ENCODE measurements around the gene RERE.
"Not testable (repeated sequence)": the region's sequence is repeated elsewhere in the genome, so short reads cannot be mapped to it uniquely, and the experiment has no call there.

Gene RERE

DNA sequence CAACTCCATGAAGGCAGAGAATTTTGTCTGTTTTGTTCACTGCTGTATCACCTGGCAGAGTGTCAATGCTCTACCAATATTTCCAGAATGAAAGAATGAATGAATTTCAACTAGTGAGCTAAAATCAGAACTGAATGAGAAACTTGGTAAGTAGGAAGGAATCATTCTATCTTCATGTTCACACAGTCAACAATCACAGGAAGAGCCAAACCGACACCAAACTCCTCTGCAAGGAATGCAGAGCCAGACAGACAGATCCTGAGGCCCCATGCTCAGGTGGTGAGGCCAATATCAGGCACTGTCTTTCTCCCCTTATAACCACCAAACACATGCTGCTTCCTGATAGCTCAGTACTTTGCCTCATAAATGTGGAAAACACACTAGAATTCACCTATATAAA is 360.4 kb downstream of the RERE start:
- no peak for DNase-seq (ENCODE audit: low read depth in 2 of 2)

- no peak for DNase-seq (ENCODE audit: low read depth in 2 of 2)
Measured at GRCh38 chr1:8456308-8456912, 361.0 kb downstream of the RERE start.

GRCh38 chr1:8455700-8456307 is 361.6 kb downstream of the RERE start:
- DNase-seq (ENCODE audit: low read depth in 2 of 2), result no peak

GRCh38 chr1:8450312-8450711 is 367.1 kb downstream of the RERE start:
- DNase-seq (ENCODE audit: low read depth in 2 of 2), result no peak

GRCh38 chr1:8448911-8449661 is 368.4 kb downstream of the RERE start:
- DNase-seq (ENCODE audit: low read depth in 2 of 2), result no peak

DNA sequence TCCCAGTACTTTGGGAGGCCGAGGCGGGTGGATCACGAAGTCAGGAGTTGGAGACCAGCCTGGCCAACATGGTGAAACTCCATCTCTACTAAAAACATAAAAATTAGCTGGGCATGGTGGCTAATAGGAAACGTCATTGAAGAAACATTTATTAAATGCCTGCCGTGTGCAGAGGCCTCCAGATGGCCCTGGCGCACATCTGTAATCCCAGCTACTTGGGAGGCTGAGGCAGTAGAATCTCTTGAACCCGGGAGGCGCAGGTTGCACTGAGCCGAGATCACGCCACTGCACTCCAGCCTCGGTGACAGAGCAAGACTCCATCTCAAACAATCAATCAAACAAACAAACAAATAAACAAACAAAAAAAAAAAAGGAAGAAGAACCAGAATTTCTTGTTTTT is 368.9 kb downstream of the RERE start:
- DNase-seq (ENCODE audit: low read depth in 2 of 2), result not testable (repeated sequence)

DNA sequence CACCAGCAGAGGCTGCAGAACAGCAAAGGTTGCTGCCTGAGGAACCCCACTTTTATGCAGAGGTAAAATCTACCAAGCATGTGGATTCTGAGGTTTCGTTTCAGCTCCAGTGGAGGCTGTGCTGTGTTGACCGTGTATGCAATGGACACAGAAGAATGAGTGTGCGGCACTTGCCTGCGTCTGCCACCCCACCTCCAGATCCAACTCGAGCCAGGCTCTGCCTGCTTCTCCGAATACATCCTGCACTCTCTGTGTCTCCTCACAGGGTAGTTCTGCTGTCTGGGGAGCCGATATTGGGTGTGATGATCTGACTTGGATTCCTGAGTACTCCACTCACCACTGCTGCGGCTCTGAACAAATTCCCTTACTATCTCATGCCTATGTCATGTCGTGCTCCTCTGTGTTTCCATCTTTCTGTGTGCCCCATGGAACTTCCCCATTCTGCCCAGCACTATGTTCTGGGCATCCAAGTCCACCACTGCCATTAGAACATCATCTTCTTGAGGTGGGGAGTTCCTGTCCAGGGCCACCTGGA is 369.8 kb downstream of the RERE start:
- DNase-seq (ENCODE audit: low read depth in 2 of 2), result no peak

DNA sequence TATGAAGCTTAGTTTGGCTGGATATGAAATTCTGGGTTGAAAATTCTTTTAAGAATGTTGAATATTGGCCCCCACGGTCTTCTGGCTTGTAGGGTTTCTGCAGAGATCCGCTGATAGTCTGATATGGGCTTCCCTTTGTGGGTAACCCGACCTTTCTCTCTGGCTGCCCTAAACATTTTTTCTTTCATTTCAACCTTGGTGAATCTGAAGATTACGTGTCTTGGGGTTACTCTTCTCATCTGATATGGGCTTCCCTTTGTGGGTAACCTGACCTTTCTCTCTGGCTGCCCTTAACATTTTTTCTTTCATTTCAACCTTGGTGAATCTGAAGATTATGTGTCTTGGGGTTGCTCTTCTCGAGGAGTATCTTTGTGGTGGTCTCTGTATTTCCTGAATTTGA is 371.3 kb downstream of the RERE start:
- DNase-seq (ENCODE audit: low read depth in 2 of 2), result not testable (repeated sequence)

GRCh38 chr1:8443558-8444194 is 373.8 kb downstream of the RERE start:
- no peak for DNase-seq (ENCODE audit: low read depth in 2 of 2)

GRCh38 chr1:8441426-8441825 is 376.0 kb downstream of the RERE start:
- DNase-seq (ENCODE audit: low read depth in 2 of 2), result no peak

DNA sequence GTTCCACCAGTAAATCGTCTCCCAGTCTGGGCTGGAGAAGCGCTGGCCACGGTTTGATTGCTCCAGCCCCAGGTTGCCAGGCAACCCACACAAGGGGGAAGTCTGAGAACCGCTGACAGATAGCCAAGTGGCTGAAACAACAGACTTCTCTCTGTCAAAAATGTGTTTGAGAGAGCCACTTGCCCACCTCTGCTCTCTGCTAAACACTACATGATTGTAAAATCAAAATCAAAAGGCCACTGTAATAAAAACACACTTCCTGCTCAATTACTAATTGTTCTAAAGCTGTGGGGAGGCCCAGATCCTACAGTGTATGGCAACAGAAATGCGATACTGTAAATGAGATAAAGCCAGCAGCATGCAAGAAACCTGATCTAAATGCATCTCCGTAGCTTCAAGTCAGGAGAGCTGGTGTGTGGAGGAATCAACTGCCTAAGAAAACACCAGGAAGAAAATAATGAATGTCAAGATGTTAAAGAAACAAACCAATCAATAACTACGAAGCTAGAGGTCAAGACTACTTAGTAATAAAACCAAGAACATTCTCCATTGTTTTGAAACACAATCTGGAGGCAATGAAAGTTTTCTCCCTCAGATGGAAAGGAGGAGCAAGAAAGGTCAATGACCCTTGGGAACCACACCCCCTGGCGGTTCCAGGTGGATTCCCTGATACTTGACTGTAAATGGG is 378.3 kb downstream of the RERE start:
- DNase-seq (ENCODE audit: low read depth in 2 of 2), result no peak

DNA sequence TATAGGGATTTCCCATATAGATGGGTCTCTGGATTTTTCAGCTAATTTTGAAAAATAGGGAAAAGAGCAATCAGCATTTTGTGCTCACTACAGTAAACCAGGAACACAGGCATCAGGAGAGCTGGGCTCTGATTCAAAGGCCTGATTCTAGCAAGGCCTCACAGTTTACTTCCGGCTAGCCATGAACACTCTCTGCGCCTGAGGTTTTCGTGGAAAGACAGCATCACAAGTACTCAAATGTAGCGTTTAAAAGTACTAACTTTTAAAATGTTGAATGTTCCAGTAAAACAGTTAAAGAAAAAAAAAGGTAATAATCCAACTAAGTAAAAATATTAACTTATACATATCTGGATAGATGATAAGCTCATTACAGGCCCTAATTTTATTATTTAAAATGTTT is 379.0 kb downstream of the RERE start:
- no peak for DNase-seq (ENCODE audit: low read depth in 2 of 2)

DNA sequence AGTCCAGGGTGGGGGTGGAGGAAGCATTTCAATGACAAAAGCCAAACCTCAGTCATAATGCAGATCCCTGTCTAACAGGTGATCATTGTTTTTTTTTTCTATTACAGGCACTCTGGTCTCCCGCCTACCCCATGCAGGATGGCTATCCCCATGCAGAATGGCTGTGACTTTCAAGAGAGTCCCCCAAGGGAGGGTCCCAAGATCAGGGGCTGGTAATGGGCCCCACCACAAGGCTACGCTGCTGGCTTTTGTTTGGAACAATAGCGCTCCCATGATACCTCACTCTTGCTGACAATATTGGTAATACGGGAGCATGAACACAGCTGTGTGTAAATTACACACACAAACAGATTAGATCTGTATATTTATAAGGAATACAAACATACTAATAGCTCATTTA is 380.1 kb downstream of the RERE start:
- no peak for DNase-seq (ENCODE audit: low read depth in 2 of 2)

DNA sequence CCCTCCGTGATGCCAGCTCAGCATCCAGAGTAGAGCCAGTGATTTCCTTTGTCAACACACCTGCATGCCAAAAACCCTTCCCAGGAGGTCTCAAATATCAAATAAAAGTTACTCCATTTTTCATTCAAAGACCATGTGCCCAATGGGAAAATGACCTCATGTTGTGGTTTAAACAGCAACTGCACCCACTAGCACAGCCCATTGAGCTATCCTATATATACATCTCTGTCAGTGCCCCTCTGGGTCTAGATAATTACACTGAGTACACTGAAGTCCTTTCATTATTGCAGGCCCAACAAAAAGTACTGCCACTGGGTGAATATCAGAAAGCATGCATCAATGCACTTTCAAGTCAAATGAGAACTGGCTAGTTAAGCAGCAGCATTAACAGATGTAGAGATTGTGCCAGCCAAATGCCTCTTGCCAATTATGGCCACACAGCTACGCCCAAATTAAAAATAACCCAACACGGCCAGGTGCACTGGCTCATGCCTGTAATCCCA is 381.8 kb downstream of the RERE start:
- DNase-seq (ENCODE audit: low read depth in 2 of 2), result no peak

GRCh38 chr1:8434101-8434500 is 383.3 kb downstream of the RERE start:
- DNase-seq (ENCODE audit: low read depth in 2 of 2), result no peak

DNA sequence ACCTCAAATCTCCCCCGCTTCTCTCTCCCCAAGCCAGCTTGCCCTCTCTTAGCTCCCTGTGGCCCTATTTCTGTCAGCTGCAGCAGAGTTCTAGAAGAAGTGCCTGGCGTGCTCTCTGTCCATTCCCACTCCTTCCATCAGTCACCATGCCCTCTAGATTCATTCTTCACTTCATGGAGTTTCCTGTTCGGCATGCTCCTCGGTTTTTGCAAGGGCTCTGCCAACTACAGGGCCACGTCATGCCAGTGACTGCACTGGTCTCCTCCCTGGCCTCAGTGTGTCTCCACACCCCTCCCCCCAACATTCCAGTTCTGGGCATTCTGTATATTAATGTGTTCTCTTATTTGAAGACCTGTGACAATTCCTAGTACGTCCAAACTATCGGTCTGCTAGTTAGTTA is 385.7 kb downstream of the RERE start:
- DNase-seq (ENCODE audit: low read depth in 2 of 2), result no peak

- no peak for DNase-seq (ENCODE audit: low read depth in 2 of 2)
Measured at GRCh38 chr1:8431019-8431418, 386.4 kb downstream of the RERE start.

- no peak for DNase-seq (ENCODE audit: low read depth in 2 of 2)
Measured at GRCh38 chr1:8430476-8430875, 387.0 kb downstream of the RERE start.

DNA sequence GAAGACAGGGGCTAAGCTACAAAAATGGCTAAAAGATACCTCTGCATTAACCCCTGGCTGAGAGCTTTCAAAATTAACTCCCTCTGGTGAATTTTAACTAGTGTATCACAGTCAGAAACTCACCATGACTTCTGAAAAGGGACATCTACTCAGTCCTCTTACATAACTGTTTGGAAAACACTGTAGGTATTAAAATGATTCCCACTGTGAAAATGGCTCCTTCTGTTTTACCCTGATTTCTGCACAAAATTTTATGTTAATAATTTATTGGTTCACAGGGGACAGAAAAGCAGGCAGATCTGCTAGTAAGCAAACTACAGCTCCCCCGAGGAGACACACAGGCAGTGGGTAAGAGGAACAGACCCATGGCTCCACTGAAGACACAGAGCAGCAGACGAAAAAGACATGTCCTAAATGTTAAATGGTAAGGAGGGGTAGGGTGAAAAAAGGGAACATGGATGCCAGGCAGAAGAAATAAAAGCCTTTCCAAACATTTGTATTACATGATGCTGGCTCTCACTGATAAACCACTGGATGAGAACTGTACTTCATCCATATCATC is 387.8 kb downstream of the RERE start:
- DNase-seq (ENCODE audit: low read depth in 2 of 2), result no peak

DNA sequence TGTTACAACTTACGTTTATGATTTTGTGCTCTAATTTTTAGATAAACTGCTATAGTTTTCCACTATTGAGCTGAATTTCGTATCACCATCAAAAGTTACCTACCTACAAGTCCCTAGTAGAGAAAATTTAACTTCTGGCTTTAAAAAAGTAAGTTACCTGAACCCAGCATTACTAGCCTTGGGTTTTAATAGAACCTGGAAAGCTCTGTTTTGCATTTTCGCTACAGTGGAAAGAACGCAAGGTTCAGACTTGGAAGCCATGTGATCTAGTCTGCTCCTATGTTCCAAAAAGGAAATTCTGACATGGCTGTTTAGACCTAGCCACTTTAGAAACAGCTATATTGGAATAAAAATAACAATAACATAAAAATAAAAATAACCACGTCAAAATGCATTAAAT is 389.0 kb downstream of the RERE start:
- DNase-seq (ENCODE audit: low read depth in 2 of 2), result no peak

GRCh38 chr1:8427986-8428385 is 389.5 kb downstream of the RERE start:
- DNase-seq (ENCODE audit: low read depth in 2 of 2), result no peak

Measured in stimulated activated CD8-positive, alpha-beta memory T cell treated with anti-CD3 and anti-CD28 coated beads, Interleukin-15, amount 100 ng/mL, for 48 hours (primary cell).